ENCODE data around the gene LY9.

DNA sequence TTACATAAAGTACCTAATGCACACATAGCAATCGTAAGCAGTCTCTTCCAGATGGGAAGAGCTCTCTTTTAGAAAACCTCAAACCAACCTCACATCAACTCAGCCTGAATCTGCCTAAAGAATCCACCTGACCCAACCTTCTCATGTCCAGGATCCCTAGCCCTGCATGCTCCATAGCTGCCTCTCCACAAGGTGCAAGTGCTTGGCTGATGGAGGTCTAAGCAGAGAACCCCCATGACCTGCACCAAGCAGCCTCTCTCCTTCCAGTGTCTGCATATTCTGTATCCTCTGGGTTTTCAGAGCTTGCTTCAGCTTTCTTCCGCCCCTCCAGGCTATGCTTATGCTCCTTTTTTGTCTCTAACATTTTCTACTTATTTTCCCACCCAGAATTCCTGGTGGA is 2.5 kb downstream of the LY9 start:
- TF ChIP-seq, protein P1, sequence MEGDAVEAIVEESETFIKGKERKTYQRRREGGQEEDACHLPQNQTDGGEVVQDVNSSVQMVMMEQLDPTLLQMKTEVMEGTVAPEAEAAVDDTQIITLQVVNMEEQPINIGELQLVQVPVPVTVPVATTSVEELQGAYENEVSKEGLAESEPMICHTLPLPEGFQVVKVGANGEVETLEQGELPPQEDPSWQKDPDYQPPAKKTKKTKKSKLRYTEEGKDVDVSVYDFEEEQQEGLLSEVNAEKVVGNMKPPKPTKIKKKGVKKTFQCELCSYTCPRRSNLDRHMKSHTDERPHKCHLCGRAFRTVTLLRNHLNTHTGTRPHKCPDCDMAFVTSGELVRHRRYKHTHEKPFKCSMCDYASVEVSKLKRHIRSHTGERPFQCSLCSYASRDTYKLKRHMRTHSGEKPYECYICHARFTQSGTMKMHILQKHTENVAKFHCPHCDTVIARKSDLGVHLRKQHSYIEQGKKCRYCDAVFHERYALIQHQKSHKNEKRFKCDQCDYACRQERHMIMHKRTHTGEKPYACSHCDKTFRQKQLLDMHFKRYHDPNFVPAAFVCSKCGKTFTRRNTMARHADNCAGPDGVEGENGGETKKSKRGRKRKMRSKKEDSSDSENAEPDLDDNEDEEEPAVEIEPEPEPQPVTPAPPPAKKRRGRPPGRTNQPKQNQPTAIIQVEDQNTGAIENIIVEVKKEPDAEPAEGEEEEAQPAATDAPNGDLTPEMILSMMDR (IDR thresholded peaks at IDR 0.05): no peak
- TF ChIP-seq POLR2A (IDR thresholded peaks at IDR 0.05): no peak
